Erythroblast (primary cell): ENCODE measurements around the gene BTBD16.

ENCODE experiments used
- GATA1 ChIP-seq: IDR thresholded peaks from 2 replicates; pipeline ENCODE4 v1.6.1; 2011; ENCODE audit warnings: low read depth, mild to moderate bottlenecking, control low read depth, low read length, moderate library complexity
- POLR2A ChIP-seq: IDR thresholded peaks from 2 replicates; pipeline ENCODE4 v1.6.1; 2011; ENCODE audit warnings: mild to moderate bottlenecking, low read length

- TF ChIP-seq POLR2A = no peak
- TF ChIP-seq GATA1 = no peak
Observed at GRCh38 chr10:122376364-122376961, 105.4 kb downstream of the BTBD16 start.
